Astrocyte (in vitro differentiated cells and primary cell): Measurements from ENCODE around the gene GPC3.

Source experiments
- EZH2 ChIP-seq: IDR thresholded peaks from 2 replicates; pipeline ENCODE4 v1.6.1; 2012; ENCODE audit warnings: mild to moderate bottlenecking, low read length, inconsistent platforms; ENCODE audit not compliant: insufficient read depth
- TF ChIP-seq, protein P1 (sequence below): IDR thresholded peaks from 2 replicates; pipeline ENCODE4 v1.5.1; 2011; ENCODE audit warnings: low read depth, mild to moderate bottlenecking, inconsistent platforms, low read length, moderate library complexity; ENCODE audit not compliant: insufficient read depth

- TF ChIP-seq, protein P1, sequence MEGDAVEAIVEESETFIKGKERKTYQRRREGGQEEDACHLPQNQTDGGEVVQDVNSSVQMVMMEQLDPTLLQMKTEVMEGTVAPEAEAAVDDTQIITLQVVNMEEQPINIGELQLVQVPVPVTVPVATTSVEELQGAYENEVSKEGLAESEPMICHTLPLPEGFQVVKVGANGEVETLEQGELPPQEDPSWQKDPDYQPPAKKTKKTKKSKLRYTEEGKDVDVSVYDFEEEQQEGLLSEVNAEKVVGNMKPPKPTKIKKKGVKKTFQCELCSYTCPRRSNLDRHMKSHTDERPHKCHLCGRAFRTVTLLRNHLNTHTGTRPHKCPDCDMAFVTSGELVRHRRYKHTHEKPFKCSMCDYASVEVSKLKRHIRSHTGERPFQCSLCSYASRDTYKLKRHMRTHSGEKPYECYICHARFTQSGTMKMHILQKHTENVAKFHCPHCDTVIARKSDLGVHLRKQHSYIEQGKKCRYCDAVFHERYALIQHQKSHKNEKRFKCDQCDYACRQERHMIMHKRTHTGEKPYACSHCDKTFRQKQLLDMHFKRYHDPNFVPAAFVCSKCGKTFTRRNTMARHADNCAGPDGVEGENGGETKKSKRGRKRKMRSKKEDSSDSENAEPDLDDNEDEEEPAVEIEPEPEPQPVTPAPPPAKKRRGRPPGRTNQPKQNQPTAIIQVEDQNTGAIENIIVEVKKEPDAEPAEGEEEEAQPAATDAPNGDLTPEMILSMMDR, result no peak
- TF ChIP-seq EZH2, result no peak
Observed at GRCh38 chrX:133794126-133794525, 191.3 kb downstream of the GPC3 start.
